Stimulated activated naive CD8-positive, alpha-beta T cell treated with anti-CD3 and anti-CD28 coated beads, Interleukin-15, Interleukin-2, amounts not matched to agents 100 ng/mL and 50 ng/mL, for 24 hours (primary cell): Measurements from ENCODE around the gene GUCA2A.

ENCODE experiments used
- H3K27ac Mint-ChIP-seq: one replicate; pipeline ENCODE4 v1.8.0; 2021; ENCODE audit warnings: mild to moderate bottlenecking, mixed read lengths
- H3K27me3 Mint-ChIP-seq: one replicate; pipeline ENCODE4 v1.8.0; 2021; ENCODE audit warnings: mixed read lengths
- H3K36me3 Mint-ChIP-seq: one replicate; pipeline ENCODE4 v1.8.0; 2021; ENCODE audit warnings: low read depth, mixed read lengths
- H3K4me1 Mint-ChIP-seq: one replicate; pipeline ENCODE4 v1.8.0; 2021; ENCODE audit warnings: low read depth, mixed read lengths
- H3K4me3 Mint-ChIP-seq: one replicate; pipeline ENCODE4 v1.8.0; 2021; ENCODE audit warnings: mild to moderate bottlenecking, mixed read lengths
- H3K9me3 Mint-ChIP-seq: one replicate; pipeline ENCODE4 v1.8.0; 2021; ENCODE audit warnings: mixed read lengths

The GUCA2A gene

GRCh38 chr1:42183957-42184268 is 19.4 kb upstream of the GUCA2A start:
- Mint-ChIP-seq H3K27me3 (no peaks in the 10 kb centered on the region), H3K4me3 (no peak overlapping the region), H3K36me3 (peaks cover 49% of the 10 kb centered on the region)

DNA sequence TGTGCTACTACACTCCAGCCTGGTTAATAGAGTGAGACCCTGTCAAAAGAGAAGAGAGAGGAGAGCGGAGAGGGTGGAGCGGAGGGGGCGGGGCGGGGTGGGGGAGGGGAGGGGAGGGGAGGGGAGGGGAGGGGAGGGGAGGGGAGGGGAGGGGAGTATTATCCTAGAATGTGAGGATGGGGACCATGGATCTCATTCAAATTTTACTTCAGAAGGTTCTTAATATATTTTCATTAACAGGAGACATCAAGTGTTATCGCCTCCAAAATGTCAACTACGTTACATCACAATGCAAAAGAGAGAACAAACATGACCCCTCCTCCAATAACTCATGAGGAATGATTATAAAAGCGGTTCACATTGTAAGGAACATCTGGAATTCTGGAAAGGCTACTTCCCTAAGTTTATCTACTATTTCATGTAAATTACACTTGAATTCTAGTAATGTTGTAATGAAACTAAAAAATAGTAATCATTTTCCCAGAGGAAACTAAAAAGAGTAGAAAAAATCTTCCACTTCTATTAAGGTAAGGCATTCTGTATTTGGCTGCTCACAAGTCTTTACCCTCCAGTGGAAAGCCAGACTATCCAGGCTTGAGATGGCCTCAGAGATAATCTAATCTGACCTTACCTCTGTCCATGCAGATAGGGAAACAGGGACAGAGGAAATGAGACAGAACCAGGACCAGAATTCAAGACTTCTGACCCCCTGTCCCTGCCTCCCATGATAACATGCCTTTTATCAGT is 18.8 kb upstream of the GUCA2A start:
- H3K36me3 Mint-ChIP-seq: peaks cover 45% of the 10 kb centered on the region
- no peak overlapping the region for H3K27ac Mint-ChIP-seq
- H3K4me3 Mint-ChIP-seq: no peak overlapping the region
- no peaks in the 10 kb centered on the region for H3K9me3 Mint-ChIP-seq
- H3K27me3 Mint-ChIP-seq: no peaks in the 10 kb centered on the region
- no peaks in the 10 kb centered on the region for H3K4me1 Mint-ChIP-seq

More at GRCh38 chr1:42183957-42184268, 19.4 kb upstream of the GUCA2A start:
- no peaks in the 10 kb centered on the region for H3K4me1 Mint-ChIP-seq
- H3K27ac Mint-ChIP-seq: no peak overlapping the region
- no peaks in the 10 kb centered on the region for H3K9me3 Mint-ChIP-seq

DNA sequence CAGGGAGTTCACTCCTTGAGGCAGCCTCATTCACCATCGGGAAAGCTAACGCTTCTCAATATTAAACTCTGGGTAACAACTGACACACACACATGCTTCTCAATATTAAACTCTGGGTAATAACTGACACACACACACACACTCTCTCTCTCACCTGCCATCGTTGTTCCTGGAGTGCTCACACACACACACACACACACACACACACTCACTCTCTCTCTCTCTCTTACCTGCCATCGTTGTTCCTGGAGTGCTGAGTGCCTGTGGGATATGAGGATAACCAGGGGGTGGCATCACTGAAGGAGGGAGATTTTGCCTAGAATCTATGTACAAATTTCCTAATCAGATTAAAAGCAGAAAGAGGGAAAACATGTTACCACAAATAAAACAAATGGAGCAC is 17.1 kb upstream of the GUCA2A start:
- H3K4me3 Mint-ChIP-seq: no peak overlapping the region
- no peak overlapping the region for H3K27ac Mint-ChIP-seq
- H3K36me3 Mint-ChIP-seq: peaks cover 31% of the 10 kb centered on the region

GRCh38 chr1:42179900-42180329 is 15.4 kb upstream of the GUCA2A start:
- no peak overlapping the region for H3K27ac Mint-ChIP-seq
- H3K36me3 Mint-ChIP-seq: peaks cover 18% of the 10 kb centered on the region
- no peaks in the 10 kb centered on the region for H3K27me3 Mint-ChIP-seq
- no peak overlapping the region for H3K4me3 Mint-ChIP-seq
- no peaks in the 10 kb centered on the region for H3K9me3 Mint-ChIP-seq
- no peaks in the 10 kb centered on the region for H3K4me1 Mint-ChIP-seq

More for the DNA sequence above, 17.1 kb upstream of the GUCA2A start:
- Mint-ChIP-seq H3K4me1 (no peaks in the 10 kb centered on the region), H3K9me3 (no peaks in the 10 kb centered on the region), H3K27me3 (no peaks in the 10 kb centered on the region)

- Mint-ChIP-seq H3K27me3 (no peaks in the 10 kb centered on the region), H3K4me1 (no peaks in the 10 kb centered on the region), H3K9me3 (no peaks in the 10 kb centered on the region), H3K4me3 (no peak overlapping the region), H3K27ac (no peak overlapping the region), H3K36me3 (peaks cover 15% of the 10 kb centered on the region)
Observed at GRCh38 chr1:42179275-42179674, 14.7 kb upstream of the GUCA2A start.

DNA sequence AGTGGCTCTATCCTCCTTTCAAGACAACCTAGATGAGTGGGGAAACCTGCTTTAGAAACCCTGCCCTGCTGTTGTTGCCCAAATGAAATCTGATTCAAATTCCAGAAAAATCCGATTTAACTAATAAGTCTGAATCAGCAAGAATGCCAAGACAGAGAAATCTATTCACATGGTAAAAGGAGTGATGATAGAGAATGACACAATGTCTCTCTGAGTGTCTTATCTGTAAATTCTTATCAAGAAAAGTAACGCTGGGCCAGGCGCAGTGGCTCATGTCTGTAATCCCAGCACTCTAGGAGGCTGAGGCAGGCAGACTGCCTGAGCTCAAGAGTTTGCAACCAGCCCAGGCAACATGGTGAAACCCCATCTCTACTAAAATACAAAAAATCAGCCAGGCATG is 13.7 kb upstream of the GUCA2A start:
- Mint-ChIP-seq H3K36me3 (peaks cover 10% of the 10 kb centered on the region), H3K4me1 (no peaks in the 10 kb centered on the region), H3K27me3 (no peaks in the 10 kb centered on the region), H3K9me3 (no peaks in the 10 kb centered on the region), H3K27ac (no peak overlapping the region), H3K4me3 (no peak overlapping the region)

GRCh38 chr1:42177541-42177981 is 13.0 kb upstream of the GUCA2A start:
- Mint-ChIP-seq H3K36me3 (peaks cover 6% of the 10 kb centered on the region), H3K27me3 (no peaks in the 10 kb centered on the region), H3K9me3 (no peaks in the 10 kb centered on the region), H3K4me3 (no peak overlapping the region), H3K4me1 (no peaks in the 10 kb centered on the region), H3K27ac (no peak overlapping the region)

DNA sequence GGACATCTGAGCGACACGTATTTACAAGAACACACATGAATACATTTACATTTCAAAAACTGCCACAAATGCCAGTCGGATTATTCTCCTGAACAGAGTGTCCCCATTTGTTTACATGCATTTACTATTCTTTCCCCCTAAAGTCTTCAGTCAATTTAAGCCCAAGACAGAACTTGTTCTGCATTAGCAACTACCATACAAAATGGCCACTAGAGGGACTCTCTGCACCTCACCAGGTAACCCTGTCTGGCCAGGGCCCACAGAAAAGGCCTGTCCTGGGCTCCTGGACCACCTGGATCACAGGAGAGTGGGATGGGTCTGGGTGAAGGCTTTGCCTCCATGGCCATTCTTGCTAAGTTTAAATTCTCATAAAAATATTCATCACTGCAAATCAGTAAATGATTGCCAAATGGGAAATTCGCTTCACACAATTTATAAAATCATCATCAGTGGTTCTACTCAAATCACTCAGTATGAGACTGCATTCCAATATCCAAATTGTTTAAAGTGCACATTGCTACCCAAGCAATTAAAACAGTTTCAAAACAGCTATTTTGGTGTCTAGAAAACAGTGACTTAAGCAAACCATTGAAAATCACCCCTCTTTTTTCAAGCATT is 12.5 kb upstream of the GUCA2A start:
- Mint-ChIP-seq H3K27me3 (no peaks in the 10 kb centered on the region), H3K4me1 (no peaks in the 10 kb centered on the region), H3K4me3 (no peak overlapping the region), H3K36me3 (peaks cover 5% of the 10 kb centered on the region), H3K9me3 (no peaks in the 10 kb centered on the region), H3K27ac (no peak overlapping the region)

GRCh38 chr1:42175314-42176054 is 10.9 kb upstream of the GUCA2A start:
- Mint-ChIP-seq H3K27ac (no peak overlapping the region), H3K9me3 (no peaks in the 10 kb centered on the region), H3K4me3 (no peak overlapping the region), H3K4me1 (no peaks in the 10 kb centered on the region), H3K36me3 (no peaks in the 10 kb centered on the region), H3K27me3 (no peaks in the 10 kb centered on the region)

- no peaks in the 10 kb centered on the region for H3K36me3 Mint-ChIP-seq
- H3K27ac Mint-ChIP-seq: no peak overlapping the region
- H3K9me3 Mint-ChIP-seq: no peaks in the 10 kb centered on the region
- no peaks in the 10 kb centered on the region for H3K4me1 Mint-ChIP-seq
- no peaks in the 10 kb centered on the region for H3K27me3 Mint-ChIP-seq
- no peak overlapping the region for H3K4me3 Mint-ChIP-seq
Observed at GRCh38 chr1:42173961-42174735, 9.6 kb upstream of the GUCA2A start.

GRCh38 chr1:42173155-42173933 is 8.8 kb upstream of the GUCA2A start:
- Mint-ChIP-seq H3K9me3 (no peaks in the 10 kb centered on the region), H3K4me3 (no peak overlapping the region), H3K36me3 (no peaks in the 10 kb centered on the region), H3K27me3 (no peaks in the 10 kb centered on the region), H3K4me1 (no peaks in the 10 kb centered on the region), H3K27ac (no peak overlapping the region)

DNA sequence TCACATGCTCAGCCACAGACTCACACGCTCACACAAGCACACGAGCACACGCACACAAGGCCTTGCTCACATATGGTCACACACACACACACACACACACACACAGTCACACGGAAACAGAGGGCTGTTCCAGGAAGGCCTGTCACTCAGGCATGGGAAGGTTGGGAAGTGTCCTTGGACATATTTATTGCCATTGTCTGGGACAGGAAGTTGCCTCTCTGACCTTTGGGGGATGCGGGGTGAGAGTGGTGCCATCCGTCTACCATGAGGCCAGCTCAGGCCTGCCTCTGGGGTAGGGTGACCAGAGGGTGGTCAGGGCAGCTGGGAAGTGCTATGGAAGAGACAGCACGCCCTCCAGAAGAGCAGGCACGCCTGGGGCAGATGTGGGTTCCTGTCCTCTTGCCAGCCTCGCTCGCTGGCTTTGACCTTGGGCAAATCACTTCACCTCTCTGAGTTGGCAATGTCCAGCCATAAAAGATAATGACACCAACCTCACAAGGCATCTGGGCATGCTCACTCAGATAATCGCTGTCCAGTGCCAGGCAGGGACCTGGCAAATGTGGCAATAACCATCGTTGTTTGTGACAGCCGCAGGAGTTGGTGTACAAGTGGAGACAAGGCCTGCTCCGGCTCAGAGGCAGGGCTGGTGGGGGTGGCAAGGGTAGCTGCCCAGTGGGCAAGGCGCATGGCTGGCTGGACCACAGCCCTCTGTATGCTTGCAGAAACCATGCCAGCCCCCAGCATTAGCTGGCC is 8.0 kb upstream of the GUCA2A start:
- no peaks in the 10 kb centered on the region for H3K4me1 Mint-ChIP-seq
- H3K27ac Mint-ChIP-seq: peak overlapping the region; percentile 12
- no peaks in the 10 kb centered on the region for H3K36me3 Mint-ChIP-seq
- H3K9me3 Mint-ChIP-seq: no peaks in the 10 kb centered on the region
- no peak overlapping the region for H3K4me3 Mint-ChIP-seq
- H3K27me3 Mint-ChIP-seq: no peaks in the 10 kb centered on the region

DNA sequence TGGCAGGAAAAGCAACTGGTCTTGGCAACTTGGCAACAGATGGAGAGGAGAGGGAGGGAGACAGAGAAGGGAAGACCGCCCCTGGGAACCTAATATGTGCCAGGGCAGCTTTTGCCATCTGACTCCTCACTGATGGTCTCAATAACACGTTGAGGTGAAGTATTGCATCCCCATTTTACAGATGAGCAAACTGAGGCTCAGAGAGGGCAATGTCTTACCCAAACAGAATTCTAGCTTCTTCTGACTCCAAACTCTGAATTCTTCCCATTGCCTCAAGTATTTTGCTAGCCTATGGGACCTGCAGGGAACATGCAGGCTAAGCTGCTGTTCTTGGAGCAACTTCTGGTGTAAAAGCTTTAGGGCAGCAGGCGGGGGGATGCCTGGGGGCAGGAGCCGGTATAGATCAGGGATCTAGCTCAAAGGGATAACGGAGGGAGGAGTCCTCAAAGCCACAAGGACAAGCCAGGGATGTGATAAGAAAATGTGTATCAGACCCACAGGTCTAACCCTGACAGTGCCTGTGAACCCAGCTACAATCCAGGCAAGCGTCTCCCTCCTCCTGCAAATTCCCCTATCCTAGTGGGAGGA is 7.2 kb upstream of the GUCA2A start:
- no peak overlapping the region for H3K4me3 Mint-ChIP-seq
- H3K4me1 Mint-ChIP-seq: no peaks in the 10 kb centered on the region
- H3K36me3 Mint-ChIP-seq: no peaks in the 10 kb centered on the region
- peak overlapping the region; percentile 12 for H3K27ac Mint-ChIP-seq
- no peaks in the 10 kb centered on the region for H3K9me3 Mint-ChIP-seq
- no peaks in the 10 kb centered on the region for H3K27me3 Mint-ChIP-seq
